K562 (cell line): ENCODE data around the gene SLC25A21. TPM values are rescaled to one million over a fixed set of nuclear protein-coding genes. Genes with fewer than 3 reads are reported as not detected.

Experiments used
- ATAC-seq: fragments of 200-7000 bp; cut with Tn5 transposase; 3 replicates; pipeline ENCODE4 v1.9.1; 2020; ENCODE audit warnings: moderate library complexity
- BruUV-seq: library from RNA; stranded (reverse); fragments of 400-500 nt; replicated peaks from 2 replicates; lab custom pipeline; 2021; lab: Mats Ljungman, UMichigan
- CTCF ChIA-PET: fragments of 300-600 bp; formaldehyde crosslinking; extraction: SDS; loops from one replicate; lab custom pipeline; 2021; ENCODE audit warnings: low intra/inter-chr PET ratio; lab: Yijun Ruan, JAX
- POLR2A ChIA-PET: fragments of 300-600, 350-650 bp; sonication (Branson Sonifier 250); formaldehyde crosslinking; extraction: SDS; loops from one replicate; lab custom pipeline; 2021; ENCODE audit warnings: antibody characterized with exemption, inconsistent platforms; lab: Yijun Ruan, JAX
- DNase-seq, 4 experiments: peaks; one replicate each; pipeline versions ENCODE4 v3.0.0 to v3.0.0-alpha.2; 2011 to 2018; ENCODE audit warnings: low spot score in 3 of 4, mixed read lengths in 3 of 4; ENCODE audit errors: extremely low read depth in 1 of 4
- FAIRE-seq: peaks from 2 replicates; lab custom pipeline; 2011; peaks lifted over from hg19 to GRCh38; lab: Jason Lieb, UNC
- H2AFZ ChIP-seq: 2 replicates; pipeline ENCODE4 v1.6.0; 2011; ENCODE audit warnings: low read depth, low read length, control low read depth, inconsistent platforms
- H3K27ac ChIP-seq: fragments of 200-600 bp; 3 replicates; pipeline ENCODE4 v1.8.0; 2011; ENCODE audit warnings: low read depth, mild to moderate bottlenecking, control low read depth, inconsistent platforms, low read length, moderate library complexity, mixed read lengths; ENCODE audit errors: extremely low read depth
- H3K27me3 ChIP-seq, 2 experiments: fragments of 300-600 bp in 1 of 2; 2 replicates in 1 of 2; 3 replicates in 1 of 2; pipeline versions ENCODE4 v1.6.0 to v1.8.0; 2011; ENCODE audit warnings: inconsistent platforms in 2 of 2, low read length in 2 of 2, mild to moderate bottlenecking in 1 of 2, mixed read lengths in 1 of 2, moderate library complexity in 1 of 2; ENCODE audit not compliant: control insufficient read depth in 2 of 2, insufficient read depth in 2 of 2
- H3K36me3 ChIP-seq: fragments of 300-600 bp; 3 replicates; pipeline ENCODE4 v1.8.0; 2011; ENCODE audit warnings: mild to moderate bottlenecking, low read length, inconsistent platforms; ENCODE audit not compliant: control insufficient read depth, insufficient read depth
- H3K4me1 ChIP-seq, 2 experiments: fragments of 200-600 bp in 1 of 2; replicated peaks in 1 of 2; 2 replicates in 1 of 2; 3 replicates in 1 of 2; pipeline versions ENCODE4 v1.5.1 to v1.8.0; 2011; ENCODE audit warnings: inconsistent platforms in 2 of 2, low read length in 2 of 2, mild to moderate bottlenecking in 1 of 2, mixed read lengths in 1 of 2, moderate library complexity in 1 of 2; ENCODE audit not compliant: control insufficient read depth in 2 of 2, insufficient read depth in 2 of 2
- H3K4me2 ChIP-seq: 2 replicates; pipeline ENCODE4 v1.6.1; 2011; ENCODE audit warnings: low read length, control low read depth, inconsistent platforms, mixed read lengths; ENCODE audit not compliant: insufficient read depth
- H3K4me3 ChIP-seq: fragments of 200-600 bp; sonication (generic), shearing (Covaris generic); 2 replicates; pipeline ENCODE4 v1.5.1; 2016; ENCODE audit warnings: control low read depth, inconsistent platforms
- H3K79me2 ChIP-seq: fragments of 200-600 bp; 3 replicates; pipeline ENCODE4 v1.8.0; 2011; ENCODE audit warnings: low read length, inconsistent platforms; ENCODE audit not compliant: control insufficient read depth, insufficient read depth
- H3K9ac ChIP-seq, 2 experiments: 2 replicates each; pipeline versions ENCODE4 v1.6.0 to v1.6.1; 2011; ENCODE audit warnings: low read depth in 2 of 2, low read length in 2 of 2, control low read depth in 1 of 2, inconsistent platforms in 1 of 2, mild to moderate bottlenecking in 1 of 2, mixed read lengths in 1 of 2; ENCODE audit not compliant: insufficient read depth in 1 of 2
- H3K9me1 ChIP-seq: one replicate; pipeline ENCODE4 v1.6.0; 2011; ENCODE audit warnings: inconsistent platforms, mild to moderate bottlenecking, low read length, moderate library complexity; ENCODE audit not compliant: control insufficient read depth, insufficient read depth
- H3K9me3 ChIP-seq: replicated peaks from 2 replicates; pipeline ENCODE4 v1.5.1; 2011; ENCODE audit warnings: low read depth, low read length, inconsistent platforms; ENCODE audit not compliant: control insufficient read depth, insufficient read depth
- H4K20me1 ChIP-seq: replicated peaks from 2 replicates; pipeline ENCODE4 v1.6.1; 2011; ENCODE audit warnings: low read length, inconsistent platforms, mixed read lengths; ENCODE audit not compliant: control insufficient read depth, insufficient read depth
- CREB1 ChIP-seq, 2 experiments: sonication (generic) in 1 of 2; formaldehyde crosslinking in 1 of 2; IDR thresholded peaks; 2 replicates each; pipeline versions ENCODE4 v1.6.1 to v1.8.0; 2012 to 2022; ENCODE audit warnings: inconsistent platforms in 1 of 2, mild to moderate bottlenecking in 1 of 2, missing genetic modification reagents in 1 of 2, moderate library complexity in 1 of 2
- CTCF ChIP-seq, 3 experiments: IDR thresholded peaks in 2 of 3; conservative IDR thresholded peaks in 1 of 3; 2 replicates each; pipeline ENCODE4 v1.5.1; 2011 to 2012; ENCODE audit warnings: low read length in 3 of 3, mild to moderate bottlenecking in 3 of 3, control low read depth in 2 of 3, improper control_type of control experiment in 1 of 3, inconsistent platforms in 1 of 3, low read depth in 1 of 3, mixed read lengths in 1 of 3, moderate library complexity in 1 of 3; ENCODE audit not compliant: insufficient read depth in 2 of 3
- E4F1 ChIP-seq: fragments of 250-450 bp; sonication (Bioruptor Pico); IDR thresholded peaks from 2 replicates; pipeline ENCODE4 v1.5.0; 2021; ENCODE audit warnings: mild to moderate bottlenecking, borderline replicate concordance
- EGR1 ChIP-seq: fragments of 450-650 bp; conservative IDR thresholded peaks from 2 replicates; pipeline ENCODE4 v1.6.1; 2017; ENCODE audit warnings: mild to moderate bottlenecking
- FOS ChIP-seq: IDR thresholded peaks from 3 replicates; pipeline ENCODE4 v1.6.1; 2011; ENCODE audit not compliant: insufficient read length; ENCODE audit errors: extremely low read depth
- GTF2E2 ChIP-seq: fragments of 200-800 bp; sonication (Bioruptor generic); IDR thresholded peaks from 2 replicates; pipeline ENCODE4 v1.6.1; 2016; ENCODE audit warnings: missing genetic modification characterization, missing compliant biosample characterization
- IRF9 ChIP-seq: fragments of 450-650 bp; IDR thresholded peaks from 2 replicates; pipeline ENCODE4 v1.6.1; 2016; ENCODE audit warnings: missing biosample characterization, missing genetic modification characterization
- KLF16 ChIP-seq: IDR thresholded peaks from 2 replicates; pipeline ENCODE4 v1.6.1; 2016; ENCODE audit warnings: antibody characterized with exemption
- MECOM ChIP-seq: fragments of 250-450 bp; sonication (Bioruptor Pico); IDR thresholded peaks from 2 replicates; pipeline ENCODE4 v1.8.0; 2022; ENCODE audit warnings: inconsistent platforms
- PRMT5 ChIP-seq: sonication (generic); formaldehyde crosslinking; IDR thresholded peaks from 2 replicates; pipeline ENCODE4 v1.5.0; 2020; ENCODE audit warnings: missing genetic modification reagents
- ZBTB1 ChIP-seq: sonication (generic); formaldehyde crosslinking; IDR thresholded peaks from 2 replicates; pipeline ENCODE4 v1.8.1; 2023; ENCODE audit warnings: missing genetic modification reagents, low read depth, mild to moderate bottlenecking, borderline replicate concordance
- ZNF696 ChIP-seq: fragments of 250-450 bp; sonication (Bioruptor Pico); conservative IDR thresholded peaks from 2 replicates; pipeline ENCODE4 v1.4.0; 2020; ENCODE audit warnings: mild to moderate bottlenecking, moderate library complexity
- WGBS: fragments of 100-300 bp; shearing (Covaris generic); methylation state at CpG from one replicate; pipeline ENCODE4 v1.1.6; 2016; ENCODE audit warnings: low coverage, mixed read lengths; ENCODE audit not compliant: insufficient coverage; ENCODE audit errors: missing lambda C conversion rate; 5-methylcytosine and 5-hydroxymethylcytosine counted together
- in situ Hi-C: fragments of 300-500 bp; cut with MboI; formaldehyde crosslinking; loops from 4 replicates; pipeline ENCODE4 v1.15.0; 2018; ENCODE audit warnings: inconsistent platforms, mixed read lengths
- intact Hi-C: fragments of 100-400 bp; cut with micrococcal nuclease; formaldehyde crosslinking; loops from 2 replicates; pipeline ENCODE4 v1.14.2; 2022
- polyA plus RNA-seq, 8 experiments: library from polyadenylated mRNA; depleted of rRNA in 4 of 8; stranded (reverse) in 5 of 8; unstranded in 3 of 8; fragments of >200 nt; fragmentation: Nextera tagmentation in 2 of 8; fragmentation: Illumina TruSeq in 1 of 8; extraction: Ambion mirVana in 2 of 8; extraction: Trizol in 1 of 8; gene quantifications; 2 replicates each; pipeline versions ENCODE4 v1.2.1 to v1.2.3, GENCODE V29; 2011 to 2014; ENCODE audit warnings: inconsistent platforms in 1 of 8, missing spikeins in 1 of 8
- total RNA-seq, 7 experiments: library from RNA; depleted of rRNA in 6 of 7; stranded (reverse); fragments of >200 nt in 6 of 7; fragmentation: Illumina TruSeq in 2 of 7; extraction: Trizol in 2 of 7; gene quantifications; 2 replicates each; pipeline versions ENCODE4 v1.2.1 to v1.2.3, GENCODE V29; 2011 to 2021; ENCODE audit warnings: low replicate concordance in 1 of 7

The SLC25A21 gene
- total and polyA plus RNA-seq, 9 of the 15 experiments (the other 6 are each of a cell fraction or from before 2014, with no cell fraction given), result 15.2 to 46.7 (median 28.7) TPM

- TF ChIP-seq CREB1 (IDR thresholded peaks at IDR 0.05) (no peak), CREB1 (CRISPR knock-in tag; IDR thresholded peaks at IDR 0.05) (no peak), E4F1 (CRISPR knock-in tag) (no peak), KLF16 (no peak), MECOM (no peak), IRF9 (no peak)
Observed at GRCh38 chr14:36674659-36675058, 497.7 kb downstream of the SLC25A21 start (continued).

GRCh38 chr14:36672095-36672494 is 500.3 kb downstream of the SLC25A21 start:
- ChIA-PET POLR2A (no interaction called here), CTCF (no interaction called here)
- H3K9ac ChIP-seq, result no peak overlapping the region
- peaks cover 4% of the 10 kb centered on the region; the same call in 1 of the 3 replicates for H3K36me3 ChIP-seq
- H3K4me1 ChIP-seq, result no peaks in the 10 kb centered on the region
- no peak overlapping the region for H3K4me3 ChIP-seq
- in situ Hi-C loops (no loop called here), intact Hi-C loops (no loop called here)
- no peaks in the 10 kb centered on the region for H3K9me1 ChIP-seq
- no peaks in the 10 kb centered on the region for H3K27me3 ChIP-seq
- DNase-seq, result no peak
- H3K9me3 ChIP-seq, result no peaks in the 10 kb centered on the region; the same call in 1 of the 2 replicates
- ATAC-seq, result no peak
- H3K27ac ChIP-seq, result no peak overlapping the region
- no peaks in the 10 kb centered on the region for H3K79me2 ChIP-seq
- H3K4me2 ChIP-seq, result no peak overlapping the region
- no peak for FAIRE-seq
- H4K20me1 ChIP-seq, result no peaks in the 10 kb centered on the region
- no TSS peak for BruUV-seq
- 76% methylated on average over 4 of the region's 4 CpGs for WGBS
- no peak overlapping the region for H2AFZ ChIP-seq
- TF ChIP-seq PRMT5 (CRISPR knock-in tag) (no peak), GTF2E2 (tag) (no peak), ZNF696 (CRISPR knock-in tag) (no peak), CTCF (IDR thresholded peaks at IDR 0.05 in 2 of 3, conservative IDR thresholded peaks at IDR 0.05 in 1 of 3; ENCODE audit: insufficient read depth in 2 of 3, low read depth in 1 of 3, low read length in 3 of 3) (no peak), ZBTB1 (no peak), EGR1 (no peak), FOS (no peak)
